ENCODE data around the gene GP2. TPM values are rescaled to one million over a fixed set of nuclear protein-coding genes. Genes with fewer than 3 reads are reported as not detected.

GP2 gene
- total RNA-seq, 1 donor from 2014 or later: not detected

- H3K27ac Mint-ChIP-seq (ENCODE audit: unreplicated experiment): no peak overlapping the region
- H3K27me3 Mint-ChIP-seq (ENCODE audit: unreplicated experiment): no peaks in the 10 kb centered on the region
- H3K4me1 Mint-ChIP-seq (ENCODE audit: unreplicated experiment): no peaks in the 10 kb centered on the region
- DNase-seq (ENCODE audit: extremely low spot score, unreplicated experiment): no peak
- peaks cover 18% of the 10 kb centered on the region for H3K9me3 Mint-ChIP-seq (ENCODE audit: unreplicated experiment)
- no peaks in the 10 kb centered on the region for H3K36me3 Mint-ChIP-seq (ENCODE audit: unreplicated experiment)
- H3K4me3 Mint-ChIP-seq (ENCODE audit: unreplicated experiment): no peak overlapping the region
- TF ChIP-seq CTCF (IDR thresholded peaks at IDR 0.05): no peak
These were observed 41.3 kb downstream of the GP2 start for GRCh38 chr16:20285993-20286499.

- no peak for TF ChIP-seq CTCF (IDR thresholded peaks at IDR 0.05)
- Mint-ChIP-seq H3K36me3 (ENCODE audit: unreplicated experiment) (no peaks in the 10 kb centered on the region), H3K4me1 (ENCODE audit: unreplicated experiment) (no peaks in the 10 kb centered on the region), H3K27me3 (ENCODE audit: unreplicated experiment) (no peaks in the 10 kb centered on the region), H3K9me3 (ENCODE audit: unreplicated experiment) (peaks cover 36% of the 10 kb centered on the region), H3K27ac (ENCODE audit: unreplicated experiment) (no peak overlapping the region), H3K4me3 (ENCODE audit: unreplicated experiment) (no peak overlapping the region)
- no peak for DNase-seq (ENCODE audit: extremely low spot score, unreplicated experiment)
These were observed 47.1 kb downstream of the GP2 start for GRCh38 chr16:20280259-20280658.

- DNase-seq (ENCODE audit: extremely low spot score, unreplicated experiment): no peak
- Mint-ChIP-seq H3K27me3 (ENCODE audit: unreplicated experiment) (no peaks in the 10 kb centered on the region), H3K4me1 (ENCODE audit: unreplicated experiment) (no peaks in the 10 kb centered on the region), H3K36me3 (ENCODE audit: unreplicated experiment) (no peaks in the 10 kb centered on the region), H3K9me3 (ENCODE audit: unreplicated experiment) (peaks cover 32% of the 10 kb centered on the region), H3K4me3 (ENCODE audit: unreplicated experiment) (no peak overlapping the region), H3K27ac (ENCODE audit: unreplicated experiment) (no peak overlapping the region)
- no peak for TF ChIP-seq CTCF (IDR thresholded peaks at IDR 0.05)
These were observed 55.4 kb downstream of the GP2 start for GRCh38 chr16:20271893-20272292.

GRCh38 chr16:20268409-20268808 lies 58.9 kb downstream of the GP2 start:
- no peaks in the 10 kb centered on the region for H3K27me3 Mint-ChIP-seq (ENCODE audit: unreplicated experiment)
- no peaks in the 10 kb centered on the region for H3K4me1 Mint-ChIP-seq (ENCODE audit: unreplicated experiment)
- peaks cover 20% of the 10 kb centered on the region for H3K9me3 Mint-ChIP-seq (ENCODE audit: unreplicated experiment)
- H3K36me3 Mint-ChIP-seq (ENCODE audit: unreplicated experiment): no peaks in the 10 kb centered on the region
- DNase-seq (ENCODE audit: extremely low spot score, unreplicated experiment): no peak
- no peak overlapping the region for H3K4me3 Mint-ChIP-seq (ENCODE audit: unreplicated experiment)
- no peak for TF ChIP-seq CTCF (IDR thresholded peaks at IDR 0.05)
- H3K27ac Mint-ChIP-seq (ENCODE audit: unreplicated experiment): no peak overlapping the region

- no peak for TF ChIP-seq CTCF (IDR thresholded peaks at IDR 0.05)
- DNase-seq (ENCODE audit: extremely low spot score, unreplicated experiment): no peak
- Mint-ChIP-seq H3K36me3 (ENCODE audit: unreplicated experiment) (no peaks in the 10 kb centered on the region), H3K27me3 (ENCODE audit: unreplicated experiment) (no peaks in the 10 kb centered on the region), H3K27ac (ENCODE audit: unreplicated experiment) (no peak overlapping the region), H3K4me3 (ENCODE audit: unreplicated experiment) (no peak overlapping the region), H3K4me1 (ENCODE audit: unreplicated experiment) (no peaks in the 10 kb centered on the region), H3K9me3 (ENCODE audit: unreplicated experiment) (peaks cover 4% of the 10 kb centered on the region)
These were observed 62.3 kb downstream of the GP2 start for GRCh38 chr16:20265019-20265418.
